Endothelial cell of umbilical vein (primary cell): Measurements from ENCODE around the gene FBN3. TPM values are rescaled to one million over a fixed set of nuclear protein-coding genes. Genes with fewer than 3 reads are reported as not detected.

Experiments used
- BruUV-seq: library from RNA; stranded (reverse); fragments of 400-500 nt; replicated peaks from 2 replicates; lab custom pipeline; 2021; lab: Mats Ljungman, UMichigan
- CTCF ChIA-PET: fragments of 300-600, 350-600 bp; sonication (Branson Sonifier 250); formaldehyde crosslinking; loops from one replicate; lab custom pipeline; 2021; ENCODE audit warnings: antibody characterized with exemption, inconsistent platforms; lab: Charles Lee
- POLR2A ChIA-PET: fragments of 300-600, 350-600 bp; sonication (Branson Sonifier 250); formaldehyde crosslinking; loops from one replicate; lab custom pipeline; 2021; ENCODE audit warnings: antibody characterized with exemption, inconsistent platforms; lab: Charles Lee
- DNase-seq: peaks from one replicate; pipeline ENCODE4 v3.0.0-alpha.2; 2011; ENCODE audit warnings: low read depth, low spot score
- FAIRE-seq: peaks from 2 replicates; lab custom pipeline; 2011; peaks lifted over from hg19 to GRCh38; lab: Jason Lieb, UNC
- H2AFZ ChIP-seq: 2 replicates; pipeline ENCODE4 v1.6.0; 2012; ENCODE audit warnings: low read depth, low read length, control low read depth, inconsistent platforms
- H3K27ac ChIP-seq: 2 replicates; pipeline ENCODE4 v1.5.1; 2011; ENCODE audit warnings: low read depth, mild to moderate bottlenecking, control low read depth, low read length, moderate library complexity; ENCODE audit not compliant: insufficient read depth
- H3K27me3 ChIP-seq, 2 experiments: 2 replicates each; pipeline versions ENCODE4 v1.6.0 to v1.6.1; 2011; ENCODE audit warnings: low read length in 2 of 2, mixed read lengths in 1 of 2; ENCODE audit not compliant: control insufficient read depth in 2 of 2, insufficient read depth in 2 of 2
- H3K36me3 ChIP-seq, 2 experiments: 2 replicates in 1 of 2; 3 replicates in 1 of 2; pipeline ENCODE4 v1.5.1; 2011; ENCODE audit warnings: low read length in 2 of 2, mild to moderate bottlenecking in 1 of 2, moderate library complexity in 1 of 2; ENCODE audit not compliant: control insufficient read depth in 2 of 2, insufficient read depth in 2 of 2; ENCODE audit errors: extremely low read depth in 1 of 2
- H3K4me1 ChIP-seq: 3 replicates; pipeline ENCODE4 v1.5.1; 2011; ENCODE audit warnings: mild to moderate bottlenecking, low read length; ENCODE audit not compliant: control insufficient read depth, insufficient read depth; ENCODE audit errors: extremely low read depth
- H3K4me2 ChIP-seq: 2 replicates; pipeline ENCODE4 v1.6.1; 2011; ENCODE audit warnings: low read length, control low read depth, mixed read lengths; ENCODE audit not compliant: insufficient read depth
- H3K4me3 ChIP-seq, 3 experiments: fragments of 200-600 bp in 1 of 3; sonication (generic), shearing (Covaris generic) in 1 of 3; replicated peaks in 1 of 3; 2 replicates each; pipeline ENCODE4 v1.5.1; 2011 to 2016; ENCODE audit warnings: control low read depth in 3 of 3, low read length in 3 of 3, mild to moderate bottlenecking in 2 of 3, inconsistent platforms in 1 of 3, low read depth in 1 of 3, moderate library complexity in 1 of 3; ENCODE audit not compliant: insufficient read depth in 1 of 3
- H3K79me2 ChIP-seq: 2 replicates; pipeline ENCODE4 v1.6.0; 2012; ENCODE audit warnings: low read length, inconsistent platforms; ENCODE audit not compliant: control insufficient read depth, insufficient read depth
- H3K9ac ChIP-seq: replicated peaks from 2 replicates; pipeline ENCODE3; 2011; ENCODE audit warnings: low read length, control low read depth; ENCODE audit not compliant: insufficient read depth; ENCODE audit errors: extremely low read depth
- H3K9me1 ChIP-seq: replicated peaks from 3 replicates; pipeline ENCODE4 v1.6.0; 2011; ENCODE audit warnings: mild to moderate bottlenecking, low read length; ENCODE audit not compliant: control insufficient read depth, insufficient read depth; ENCODE audit errors: extremely low read depth
- H3K9me3 ChIP-seq: replicated peaks from 2 replicates; pipeline ENCODE4 v1.5.1; 2012; ENCODE audit warnings: low read length, inconsistent platforms; ENCODE audit not compliant: control insufficient read depth, insufficient read depth
- H4K20me1 ChIP-seq: replicated peaks from 2 replicates; pipeline ENCODE3; 2011; ENCODE audit warnings: mild to moderate bottlenecking, low read length; ENCODE audit not compliant: control insufficient read depth, insufficient read depth; ENCODE audit errors: extremely low read depth
- CTCF ChIP-seq, 2 donors: IDR thresholded peaks; 1 replicate in 1 of 2; 2 replicates in 1 of 2; pipeline ENCODE4 v1.5.1; 2011; ENCODE audit warnings: low read length in 2 of 2, mild to moderate bottlenecking in 2 of 2, moderate library complexity in 2 of 2, control low read depth in 1 of 2, inconsistent platforms in 1 of 2, low read depth in 1 of 2; ENCODE audit not compliant: insufficient read depth in 1 of 2; ENCODE audit errors: extremely low read depth in 1 of 2
- EZH2 ChIP-seq: IDR thresholded peaks from 2 replicates; pipeline ENCODE4 v1.6.1; 2012; ENCODE audit warnings: borderline replicate concordance, low read depth, mild to moderate bottlenecking, moderate library complexity, low read length, inconsistent platforms; ENCODE audit not compliant: severe bottlenecking
- FOS ChIP-seq: IDR thresholded peaks from 2 replicates; pipeline ENCODE4 v1.6.1; 2011; ENCODE audit warnings: mild to moderate bottlenecking, low read length, moderate library complexity, borderline replicate concordance; ENCODE audit not compliant: insufficient read depth
- GATA2 ChIP-seq: IDR thresholded peaks from 2 replicates; pipeline ENCODE4 v1.7.0; 2011; ENCODE audit warnings: low read depth, mild to moderate bottlenecking, moderate library complexity, mixed read lengths, low read length; ENCODE audit not compliant: insufficient read length, insufficient read depth
- JUN ChIP-seq: IDR thresholded peaks from 2 replicates; pipeline ENCODE4 v1.6.1; 2011; ENCODE audit warnings: borderline replicate concordance, low read depth; ENCODE audit not compliant: insufficient read length, insufficient read depth
- MAX ChIP-seq: IDR thresholded peaks from 2 replicates; pipeline ENCODE4 v1.6.1; 2011; ENCODE audit not compliant: insufficient read depth, insufficient read length
- MYC ChIP-seq: IDR thresholded peaks from one replicate; pipeline ENCODE4 v1.6.1; 2011; ENCODE audit warnings: mild to moderate bottlenecking, low read depth, low read length
- POLR2A ChIP-seq: IDR thresholded peaks from 2 replicates; pipeline ENCODE4 v1.6.1; 2012; ENCODE audit warnings: low read depth, mild to moderate bottlenecking, control low read depth, low read length
- POLR2AphosphoS5 ChIP-seq: IDR thresholded peaks from 2 replicates; pipeline ENCODE4 v1.6.1; 2012; ENCODE audit warnings: low read depth, mild to moderate bottlenecking, control low read depth, low read length, moderate library complexity; ENCODE audit not compliant: insufficient read depth
- dilution Hi-C: fragments of 300-500 bp; cut with MboI; formaldehyde crosslinking; loops from one replicate; pipeline ENCODE4 v1.15.0; 2019; ENCODE audit warnings: low sequenced_read_pairs; ENCODE audit not compliant: extremely low pct_ligation_motif_present
- intact Hi-C: fragments of 100-400 bp; cut with micrococcal nuclease; formaldehyde crosslinking; loops from one replicate; pipeline ENCODE4 v1.10.0; 2022
- polyA plus RNA-seq, 4 experiments: library from polyadenylated mRNA; depleted of rRNA in 3 of 4; stranded (reverse) in 3 of 4; unstranded in 1 of 4; fragments of >200 nt; gene quantifications; 2 replicates each; pipeline versions ENCODE4 v1.2.1 to v1.2.3, GENCODE V29; 2011 to 2012; ENCODE audit warnings: missing spikeins in 1 of 4
- total RNA-seq: library from RNA; stranded (reverse); gene quantifications from 2 replicates; pipeline ENCODE4 v1.2.3, GENCODE V29; 2021

The FBN3 gene
- total and polyA plus RNA-seq, 2 donors (not counting 3 experiments of a cell fraction or from before 2014, with no cell fraction given), result not detected

GRCh38 chr19:8142513-8142900 is 6.9 kb downstream of the FBN3 start:
- no peak overlapping the region for H3K4me3 ChIP-seq
- H3K4me2 ChIP-seq, result no peak overlapping the region
- no peaks in the 10 kb centered on the region for H3K9me1 ChIP-seq
- CTCF ChIA-PET, result interaction anchor here (1.8 kb wide), 1 partner anchor 16 kb away, joined by 5 read pairs; no protein-coding TSS in a partner anchor
- H3K27me3 ChIP-seq, result peaks cover 0 to 4% of the 10 kb centered on the region in 2 experiments
- no peak overlapping the region for H2AFZ ChIP-seq
- intact Hi-C loops (no loop called here), dilution Hi-C loops (no loop called here)
- no peak for DNase-seq
- BruUV-seq, result no TSS peak
- no peaks in the 10 kb centered on the region for H3K79me2 ChIP-seq
- POLR2A ChIA-PET, result no interaction called here
- H3K36me3 ChIP-seq, result no peaks in the 10 kb centered on the region
- FAIRE-seq, result no peak
- no peaks in the 10 kb centered on the region for H3K9me3 ChIP-seq
- no peak overlapping the region for H3K27ac ChIP-seq
- H3K9ac ChIP-seq, result no peak overlapping the region
- no peaks in the 10 kb centered on the region for H3K4me1 ChIP-seq
- H4K20me1 ChIP-seq, result no peaks in the 10 kb centered on the region
- TF ChIP-seq JUN, result no peak
- no peak for TF ChIP-seq POLR2A
- no peak for TF ChIP-seq EZH2
- no peak for TF ChIP-seq MYC
- TF ChIP-seq GATA2, result no peak
- TF ChIP-seq MAX, result no peak
- no peak for TF ChIP-seq POLR2AphosphoS5
- TF ChIP-seq CTCF (IDR thresholded peaks at IDR 0.05; ENCODE audit: extremely low read depth in 1 of 2, insufficient read depth in 1 of 2, low read depth in 1 of 2, low read length in 2 of 2), result no peak
- TF ChIP-seq FOS, result no peak
